ENCODE results near the gene MN1. TPM values are rescaled to one million over a fixed set of nuclear protein-coding genes. Genes with fewer than 3 reads are reported as not detected.

The MN1 gene
- total and polyA plus RNA-seq, 2 experiments from 2014 or later = 1.0 to 6.8 TPM

GRCh38 chr22:27846910-27847309 lies 45.4 kb upstream of the MN1 start:
- Histone ChIP-seq H3K27me3 (ENCODE audit: insufficient read depth) (no peaks in the 10 kb centered on the region), H3K79me2 (replicated peaks; ENCODE audit: insufficient read depth) (no peaks in the 10 kb centered on the region), H3K4me1 (ENCODE audit: insufficient read depth) (peaks cover 26% of the 10 kb centered on the region), H3K27ac (ENCODE audit: low read depth) (peak overlapping the region; percentile 50; the same call in 1 of the 2 replicates), H3K4me2 (no peak overlapping the region), H3K9me2 (ENCODE audit: insufficient read depth) (no peaks in the 10 kb centered on the region), H3K36me3 (ENCODE audit: insufficient read depth) (peaks cover 2% of the 10 kb centered on the region; the same call in 1 of the 2 replicates), H3F3A (replicated peaks; ENCODE audit: low read depth) (peaks cover 13% of the 10 kb centered on the region), H2AFZ (no peak overlapping the region), H4K20me1 (replicated peaks; ENCODE audit: insufficient read depth) (no peaks in the 10 kb centered on the region), H3K4me3 (no peak overlapping the region)
- Mint-ChIP-seq H3K4me3 (no peak overlapping the region), H3K27me3 (ENCODE audit: insufficient read depth, low read depth, poor library complexity) (peaks cover 15% of the 10 kb centered on the region), H3K9me3 (no peaks in the 10 kb centered on the region), H3K36me3 (ENCODE audit: low read depth) (peaks cover 20% of the 10 kb centered on the region), H3K27ac (no peak overlapping the region), H3K4me1 (peaks cover 52% of the 10 kb centered on the region)
- DNase-seq (ENCODE audit: low spot score) (no peak), ATAC-seq (no peak)
- TF ChIP-seq NANOG (IDR thresholded peaks at IDR 0.05; ENCODE audit: borderline replicate concordance) (no peak), EZH2 (IDR thresholded peaks at IDR 0.05; ENCODE audit: low read depth, unreplicated experiment) (no peak), ETS1 (IDR thresholded peaks at IDR 0.05) (no peak), STAT1 (IDR thresholded peaks at IDR 0.05; ENCODE audit: unreplicated experiment) (no peak), POLR2AphosphoS5 (IDR thresholded peaks at IDR 0.05; ENCODE audit: low read depth) (no peak), ZNF331 (CRISPR knock-in tag; IDR thresholded peaks at IDR 0.05; ENCODE audit: low read depth) (no peak), CTCF (conservative IDR thresholded peaks at IDR 0.05; ENCODE audit: low read depth in 2 of 2) (no peak)

- peaks cover 48% of the 10 kb centered on the region for H3K4me1 Mint-ChIP-seq
- no peaks in the 10 kb centered on the region for H3K9me2 ChIP-seq (ENCODE audit: insufficient read depth)
- H3K36me3 Mint-ChIP-seq (ENCODE audit: low read depth) = peaks cover 15% of the 10 kb centered on the region
- H3K4me1 ChIP-seq (ENCODE audit: insufficient read depth) = peaks cover 25% of the 10 kb centered on the region
- peaks cover 13% of the 10 kb centered on the region for H3F3A ChIP-seq (replicated peaks; ENCODE audit: low read depth)
- no peak for TF ChIP-seq EZH2phosphoT487 (IDR thresholded peaks at IDR 0.05; ENCODE audit: unreplicated experiment)
- TF ChIP-seq ZNF114 (CRISPR knock-in tag; IDR thresholded peaks at IDR 0.05) = no peak
- H3K4me2 ChIP-seq = no peak overlapping the region
- ATAC-seq (no peak), DNase-seq (ENCODE audit: low spot score) (no peak)
- peaks cover 15% of the 10 kb centered on the region for H3K27me3 Mint-ChIP-seq (ENCODE audit: insufficient read depth, low read depth, poor library complexity)
- H3K9me3 Mint-ChIP-seq = no peaks in the 10 kb centered on the region
- peak overlapping the region; percentile 39 for H3K27ac ChIP-seq (ENCODE audit: low read depth)
- H3K79me2 ChIP-seq (replicated peaks; ENCODE audit: insufficient read depth) = no peaks in the 10 kb centered on the region
- H3K27me3 ChIP-seq (ENCODE audit: insufficient read depth) = no peaks in the 10 kb centered on the region
- no peak overlapping the region for H3K27ac Mint-ChIP-seq
- no peak overlapping the region for H3K4me3 ChIP-seq
- no peaks in the 10 kb centered on the region for H3K36me3 ChIP-seq (ENCODE audit: insufficient read depth)
- no peak overlapping the region for H2AFZ ChIP-seq
- H3K4me3 Mint-ChIP-seq = no peak overlapping the region
- no peaks in the 10 kb centered on the region for H4K20me1 ChIP-seq (replicated peaks; ENCODE audit: insufficient read depth)
Measured at GRCh38 chr22:27846248-27846757, 44.7 kb upstream of the MN1 start.
